GM12872 (cell line): Measurements from ENCODE around the gene DNAJB1.

Experiments
- CTCF ChIP-seq: IDR thresholded peaks from 3 replicates; pipeline ENCODE4 v1.5.1; 2011; ENCODE audit warnings: low read depth, mild to moderate bottlenecking, low read length, moderate library complexity; ENCODE audit not compliant: insufficient read depth

DNAJB1 gene

GRCh38 chr19:14525729-14526128, 7.5 kb upstream of the DNAJB1 start:
- no peak for TF ChIP-seq CTCF

GRCh38 chr19:14520543-14520942, 2.3 kb upstream of the DNAJB1 start:
- TF ChIP-seq CTCF = no peak

- TF ChIP-seq CTCF = no peak
These were observed 1.7 kb upstream of the DNAJB1 start for GRCh38 chr19:14519860-14520407.

- no peak for TF ChIP-seq CTCF
These were observed 1.2 kb upstream of the DNAJB1 start for GRCh38 chr19:14519245-14519859.

- no peak for TF ChIP-seq CTCF
These were observed 754 bp downstream of the DNAJB1 start for GRCh38 chr19:14517446-14517839.

GRCh38 chr19:14516746-14517438, 1.3 kb downstream of the DNAJB1 start:
- TF ChIP-seq CTCF = no peak

- no peak for TF ChIP-seq CTCF
These were observed 2.1 kb downstream of the DNAJB1 start for GRCh38 chr19:14516048-14516534.
